Sigmoid colon (tissue), 4 donors: ENCODE results near the gene MRPL57.

Source experiments
- EP300 ChIP-seq, 4 donors: sonication (generic); formaldehyde crosslinking; IDR thresholded peaks; one replicate each; pipeline ENCODE4 v1.6.1; 2017; ENCODE audit warnings: antibody characterized with exemption in 4 of 4
- POLR2A ChIP-seq, 2 donors: fragments of 450-650 bp; IDR thresholded peaks; one replicate each; pipeline ENCODE4 v1.6.1; 2016; ENCODE audit warnings: antibody characterized with exemption in 2 of 2, mild to moderate bottlenecking in 2 of 2, moderate library complexity in 2 of 2
- POLR2AphosphoS5 ChIP-seq, 4 donors: sonication (generic); formaldehyde crosslinking; IDR thresholded peaks; one replicate each; pipeline ENCODE4 v1.6.1; 2017; ENCODE audit warnings: antibody characterized with exemption in 4 of 4
- TF ChIP-seq, protein P1 (sequence below), 4 experiments: fragments of 450-650 bp in 3 of 4; fragments of 200-600 bp in 1 of 4; IDR thresholded peaks; one replicate each; pipeline ENCODE4 v1.5.1; 2016 to 2019; ENCODE audit warnings: antibody characterized with exemption in 4 of 4, mild to moderate bottlenecking in 3 of 4, moderate library complexity in 2 of 4

DNA sequence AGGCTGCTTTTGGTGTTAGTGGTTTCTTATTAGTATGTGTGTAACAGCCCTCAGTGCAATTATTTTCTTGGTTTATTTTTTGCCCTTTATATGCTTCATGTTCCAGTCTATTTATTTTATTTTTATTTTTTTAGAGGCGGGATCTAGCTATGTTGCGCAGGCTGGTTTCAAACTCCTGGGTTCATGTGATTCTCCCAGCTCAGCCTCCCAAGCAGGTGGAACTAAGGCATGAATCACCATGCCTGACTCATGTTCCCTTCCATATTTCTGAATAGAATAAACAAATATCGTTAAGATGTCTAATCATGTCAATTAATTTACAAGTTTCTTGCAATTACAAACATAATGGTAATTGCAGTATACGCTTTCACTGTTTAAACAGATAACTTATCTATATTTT, 11.8 kb upstream of the MRPL57 start:
- TF ChIP-seq, protein P1, sequence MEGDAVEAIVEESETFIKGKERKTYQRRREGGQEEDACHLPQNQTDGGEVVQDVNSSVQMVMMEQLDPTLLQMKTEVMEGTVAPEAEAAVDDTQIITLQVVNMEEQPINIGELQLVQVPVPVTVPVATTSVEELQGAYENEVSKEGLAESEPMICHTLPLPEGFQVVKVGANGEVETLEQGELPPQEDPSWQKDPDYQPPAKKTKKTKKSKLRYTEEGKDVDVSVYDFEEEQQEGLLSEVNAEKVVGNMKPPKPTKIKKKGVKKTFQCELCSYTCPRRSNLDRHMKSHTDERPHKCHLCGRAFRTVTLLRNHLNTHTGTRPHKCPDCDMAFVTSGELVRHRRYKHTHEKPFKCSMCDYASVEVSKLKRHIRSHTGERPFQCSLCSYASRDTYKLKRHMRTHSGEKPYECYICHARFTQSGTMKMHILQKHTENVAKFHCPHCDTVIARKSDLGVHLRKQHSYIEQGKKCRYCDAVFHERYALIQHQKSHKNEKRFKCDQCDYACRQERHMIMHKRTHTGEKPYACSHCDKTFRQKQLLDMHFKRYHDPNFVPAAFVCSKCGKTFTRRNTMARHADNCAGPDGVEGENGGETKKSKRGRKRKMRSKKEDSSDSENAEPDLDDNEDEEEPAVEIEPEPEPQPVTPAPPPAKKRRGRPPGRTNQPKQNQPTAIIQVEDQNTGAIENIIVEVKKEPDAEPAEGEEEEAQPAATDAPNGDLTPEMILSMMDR (IDR thresholded peaks at IDR 0.05) = no peak
- TF ChIP-seq POLR2A (IDR thresholded peaks at IDR 0.05) (no peak), EP300 (IDR thresholded peaks at IDR 0.05) (no peak), POLR2AphosphoS5 (IDR thresholded peaks at IDR 0.05) (no peak)
